ENCODE measurements around the gene PANX2. TPM values are rescaled to one million over a fixed set of nuclear protein-coding genes. Genes with fewer than 3 reads are reported as not detected.

The PANX2 gene
- total RNA-seq, 1 donor from 2014 or later, result 3.2 TPM

Other genes with a start within 250 kb of the PANX2 start
- 8.9 TPM for gene PIM3, start 210.0 kb upstream of the PANX2 start, total RNA-seq
- 0.25 TPM for gene IL17REL, start 158.0 kb upstream of the PANX2 start, total RNA-seq
- gene TTLL8, start 112.4 kb upstream of the PANX2 start, total RNA-seq, result not detected
- 30.5 TPM for gene MLC1, start 85.3 kb upstream of the PANX2 start, total RNA-seq
- 2.5 TPM for gene MOV10L1, start 80.7 kb upstream of the PANX2 start, total RNA-seq
- gene TRABD, start 15.2 kb downstream of the PANX2 start, total RNA-seq, result 4.2 TPM
- 10.3 TPM for gene SELENOO, start 30.3 kb downstream of the PANX2 start, total RNA-seq
- gene TUBGCP6, start 74.3 kb downstream of the PANX2 start, total RNA-seq, result 29.3 TPM
- gene HDAC10, start 80.5 kb downstream of the PANX2 start, total RNA-seq, result 20.9 TPM
- gene MAPK12, start 91.0 kb downstream of the PANX2 start, total RNA-seq, result 11.6 TPM
- 16.0 TPM for gene MAPK11, start 99.6 kb downstream of the PANX2 start, total RNA-seq
- gene PLXNB2, start 136.9 kb downstream of the PANX2 start, total RNA-seq, result 52.4 TPM
- 17.2 TPM for gene DENND6B, start 156.3 kb downstream of the PANX2 start, total RNA-seq
- gene PPP6R2, start 172.6 kb downstream of the PANX2 start, total RNA-seq, result 48.7 TPM